H7 (cell line): ENCODE measurements around the gene PAF1. TPM values are rescaled to one million over a fixed set of nuclear protein-coding genes. Genes with fewer than 3 reads are reported as not detected.
A peak's percentile ranks its signal among the peaks of the same experiment; 100 is the strongest.
"Not testable (repeated sequence)": the region's sequence is repeated elsewhere in the genome, so short reads cannot be mapped to it uniquely, and the experiment has no call there.

Source experiments
- DNase-seq: peaks from one replicate; pipeline ENCODE4 v3.0.0; 2012
- H3K27me3 ChIP-seq: 2 replicates; pipeline ENCODE4 v1.6.0; 2011; ENCODE audit warnings: mild to moderate bottlenecking, low read length; ENCODE audit not compliant: control insufficient read depth, insufficient read depth
- H3K36me3 ChIP-seq: replicated peaks from 2 replicates; pipeline ENCODE4 v1.5.1; 2011; ENCODE audit warnings: low read length; ENCODE audit not compliant: control insufficient read depth, insufficient read depth
- H3K4me3 ChIP-seq: 2 replicates; pipeline ENCODE4 v1.5.1; 2011; ENCODE audit warnings: low read depth, mild to moderate bottlenecking, control low read depth, low read length, moderate library complexity; ENCODE audit not compliant: insufficient read depth
- total RNA-seq: library from RNA; depleted of rRNA; stranded (reverse); fragments of >200 nt; shearing (Covaris generic); gene quantifications from 2 replicates; pipeline ENCODE4 v1.2.3, GENCODE V29; 2014; rRNA removed

Gene PAF1
- total RNA-seq, 1 experiment from 2014 or later, result 20.7 TPM

GRCh38 chr19:39347332-39348164 lies 43.4 kb downstream of the PAF1 start:
- H3K36me3 ChIP-seq, result peaks cover 14% of the 10 kb centered on the region

DNA sequence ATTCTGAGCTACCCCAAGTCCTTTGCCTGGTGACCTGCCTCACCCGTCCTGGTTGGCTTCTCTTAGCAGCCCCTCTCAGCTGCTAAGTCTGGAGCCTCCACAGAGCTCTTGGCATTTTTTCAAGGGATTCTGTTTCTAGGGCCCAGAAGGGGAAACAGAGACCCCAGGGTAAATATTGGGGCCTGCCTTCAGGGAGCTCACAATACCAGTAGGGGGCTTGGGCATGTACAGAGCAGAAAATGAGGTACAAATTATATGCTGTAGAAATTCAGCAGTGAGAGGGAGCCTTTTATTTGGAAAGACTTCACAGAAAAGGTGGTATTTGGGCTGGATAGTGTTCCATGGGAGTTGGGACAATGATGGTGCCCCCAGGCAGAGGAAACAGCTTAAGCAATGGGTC lies 45.0 kb downstream of the PAF1 start:
- Histone ChIP-seq H3K36me3 (peaks cover 6% of the 10 kb centered on the region), H3K4me3 (no peak overlapping the region), H3K27me3 (no peaks in the 10 kb centered on the region)
- no peak for DNase-seq

More at GRCh38 chr19:39347332-39348164, 43.4 kb downstream of the PAF1 start:
- no peaks in the 10 kb centered on the region for H3K27me3 ChIP-seq
- DNase-seq, result no peak
- no peak overlapping the region for H3K4me3 ChIP-seq

GRCh38 chr19:39342647-39343305 lies 48.1 kb downstream of the PAF1 start:
- DNase-seq, result peak; percentile 62
- Histone ChIP-seq H3K4me3 (peak overlapping the region; percentile 75), H3K27me3 (no peaks in the 10 kb centered on the region), H3K36me3 (no peaks in the 10 kb centered on the region; the same call in 1 of the 2 replicates)

DNA sequence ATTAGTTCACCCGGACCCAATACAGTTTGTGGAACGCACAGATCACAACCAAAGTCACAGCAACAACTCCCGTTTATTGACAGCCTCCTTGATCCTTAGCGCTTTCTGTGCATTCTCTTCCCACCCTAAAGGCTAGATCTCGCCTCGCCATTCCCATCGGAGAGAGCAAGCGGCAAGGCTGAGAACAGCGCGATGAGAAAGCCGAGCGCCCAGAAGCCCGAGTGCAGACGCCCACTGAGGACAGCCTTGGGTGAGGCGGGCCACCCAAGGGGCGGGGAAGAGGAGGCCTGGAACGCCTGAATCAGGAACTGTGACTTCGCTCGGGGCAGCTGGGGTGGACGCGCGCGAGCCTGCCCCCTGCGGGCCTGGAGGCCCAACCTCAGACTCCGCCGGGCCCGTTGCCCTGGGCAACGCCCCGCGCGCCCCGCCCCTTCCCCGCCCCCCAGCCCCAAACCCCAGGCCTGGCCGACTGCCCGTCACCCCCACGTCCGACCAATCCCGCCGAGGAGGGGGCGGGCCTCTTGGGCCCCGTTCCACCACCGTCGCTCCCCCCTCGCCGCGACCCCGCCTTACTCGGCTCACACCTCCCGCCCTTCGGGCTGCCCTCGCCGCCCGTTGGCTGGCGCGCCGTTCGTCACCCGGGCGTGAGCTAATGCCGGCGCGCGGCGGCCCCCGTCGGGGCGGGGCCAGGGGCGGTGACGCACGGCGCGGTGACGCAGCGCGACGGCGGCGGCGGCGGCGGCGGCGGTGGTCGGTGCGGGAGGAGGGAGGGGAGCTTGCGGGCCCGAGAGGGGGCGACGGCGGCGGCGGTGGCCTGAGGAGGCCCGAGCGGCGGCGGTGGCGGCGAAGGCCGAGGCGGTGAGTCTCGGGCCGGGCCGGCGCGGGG lies 48.9 kb downstream of the PAF1 start, which contains the start of gene SAMD4B:
Gene SAMD4B, plus strand, starts transcription at position 703 of the 886 bp plus-strand sequence. CDS start 14,473 bp downstream, outside the sequence.
- Histone ChIP-seq H3K36me3 (no peaks in the 10 kb centered on the region), H3K27me3 (no peaks in the 10 kb centered on the region), H3K4me3 (peak within 1 kb of the TSS; percentile 88)
- peak; percentile 100 for DNase-seq

- Histone ChIP-seq H3K4me3 (peak overlapping the region; percentile 88), H3K27me3 (no peaks in the 10 kb centered on the region), H3K36me3 (no peaks in the 10 kb centered on the region)
- DNase-seq, result peak; percentile 77
Observed at GRCh38 chr19:39341129-39341718, 49.7 kb downstream of the PAF1 start.

- not testable (repeated sequence) for H3K36me3 ChIP-seq, H3K4me3 ChIP-seq, DNase-seq, H3K27me3 ChIP-seq
Observed at GRCh38 chr19:39340156-39340555, 50.8 kb downstream of the PAF1 start.

DNA sequence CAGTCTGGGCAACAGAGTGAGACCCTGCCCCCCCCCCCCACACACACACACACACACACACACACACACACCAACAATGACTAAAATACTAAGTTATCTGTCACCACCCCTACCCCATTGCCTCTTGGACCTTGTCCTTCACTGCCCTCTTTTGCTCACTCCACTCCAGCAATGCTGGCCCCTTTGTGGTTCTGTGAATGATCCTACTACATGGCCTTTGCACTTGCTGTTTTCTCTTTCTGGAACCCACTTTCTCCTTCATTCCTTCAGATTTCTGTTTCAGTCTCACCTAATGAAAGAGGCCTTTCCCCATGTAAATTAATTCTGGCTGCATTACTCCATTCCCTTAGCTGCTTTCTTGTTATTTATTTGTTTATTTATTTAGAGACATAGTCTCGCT lies 51.2 kb downstream of the PAF1 start:
- DNase-seq, result no peak
- H3K36me3 ChIP-seq, result no peaks in the 10 kb centered on the region
- H3K4me3 ChIP-seq, result no peak overlapping the region
- H3K27me3 ChIP-seq, result no peaks in the 10 kb centered on the region

- no peak for DNase-seq
- H3K27me3 ChIP-seq, result no peaks in the 10 kb centered on the region
Observed at GRCh38 chr19:39336483-39336882, 54.4 kb downstream of the PAF1 start.

More at GRCh38 chr19:39336483-39336882, 54.4 kb downstream of the PAF1 start:
- Histone ChIP-seq H3K4me3 (no peak overlapping the region), H3K36me3 (no peaks in the 10 kb centered on the region)

Other genes starting within 250 kb of the PAF1 start
- gene NCCRP1, start 194.1 kb downstream of the PAF1 start, total RNA-seq, result not detected in 2 replicates
- gene SYCN, start 186.8 kb downstream of the PAF1 start, total RNA-seq, result not detected in 2 replicates
- gene IFNL3, start 146.1 kb downstream of the PAF1 start, total RNA-seq, result not detected in 2 replicates
- gene IFNL4, start 142.2 kb downstream of the PAF1 start, total RNA-seq, result not detected in 2 replicates
- not detected in 2 replicates for gene IFNL2, start 122.7 kb downstream of the PAF1 start, total RNA-seq
- gene IFNL1, start 94.7 kb downstream of the PAF1 start, total RNA-seq, result not detected in 2 replicates
- gene LRFN1, start 70.2 kb downstream of the PAF1 start, total RNA-seq, result 1.9 and 2.4 TPM in 2 replicates
- gene GMFG, start 55.1 kb downstream of the PAF1 start, total RNA-seq, result 0.63 TPM in 1 of 2 replicates, not detected in the other
- 113 and 122 TPM in 2 replicates for gene SAMD4B, start 48.7 kb downstream of the PAF1 start, total RNA-seq
- 38.2 and 41.6 TPM in 2 replicates for gene MED29, start 272 bp upstream of the PAF1 start, total RNA-seq
- gene ZFP36, start 15.7 kb upstream of the PAF1 start, total RNA-seq, result 2.2 and 6.4 TPM in 2 replicates
- gene PLEKHG2, start 21.6 kb upstream of the PAF1 start, total RNA-seq, result 34.2 and 90.9 TPM in 2 replicates
- gene RPS16, start 44.8 kb upstream of the PAF1 start, total RNA-seq, result 42.4 and 55.8 TPM in 2 replicates
- 82.1 and 86.8 TPM in 2 replicates for gene SUPT5H, start 54.5 kb upstream of the PAF1 start, total RNA-seq
- gene TIMM50, start 89.7 kb upstream of the PAF1 start, total RNA-seq, result 134 and 161 TPM in 2 replicates
- 2.1 and 2.6 TPM in 2 replicates for gene DLL3, start 107.8 kb upstream of the PAF1 start, total RNA-seq
- 3.1 and 4.4 TPM in 2 replicates for gene SELENOV, start 124.0 kb upstream of the PAF1 start, total RNA-seq
- 2.4 and 4.0 TPM in 2 replicates for gene EID2B, start 141.7 kb upstream of the PAF1 start, total RNA-seq
- gene EID2, start 149.1 kb upstream of the PAF1 start, total RNA-seq, result 14.9 and 18.4 TPM in 2 replicates
- gene LGALS13, start 211.4 kb upstream of the PAF1 start, total RNA-seq, result not detected in 2 replicates